Choroid plexus epithelial cell (primary cell): Measurements from ENCODE around the gene ARHGEF4.

Source experiments
- DNase-seq: peaks from one replicate; pipeline ENCODE4 v3.0.0-alpha.2; 2010; ENCODE audit warnings: low read depth
- H3K4me3 ChIP-seq: 2 replicates; pipeline ENCODE4 v1.5.1; 2011; ENCODE audit warnings: low read depth, mild to moderate bottlenecking, control low read depth, low read length, moderate library complexity
- CTCF ChIP-seq: conservative IDR thresholded peaks from 2 replicates; pipeline ENCODE4 v1.5.1; 2011; ENCODE audit warnings: low read depth, mild to moderate bottlenecking, control low read depth, inconsistent platforms, low read length, moderate library complexity

ARHGEF4 gene

GRCh38 chr2:130807659-130808385, 28.9 kb upstream of the ARHGEF4 start:
- no peak overlapping the region for H3K4me3 ChIP-seq
- TF ChIP-seq CTCF, result no peak
- no peak for DNase-seq

GRCh38 chr2:130808482-130809268, 28.0 kb upstream of the ARHGEF4 start:
- TF ChIP-seq CTCF, result no peak
- H3K4me3 ChIP-seq, result no peak overlapping the region
- DNase-seq, result no peak

- no peak for TF ChIP-seq CTCF
- no peak overlapping the region for H3K4me3 ChIP-seq
- no peak for DNase-seq
These were observed 26.2 kb upstream of the ARHGEF4 start for GRCh38 chr2:130810490-130810889.

GRCh38 chr2:130813722-130814121, 23.0 kb upstream of the ARHGEF4 start:
- no peak for DNase-seq
- TF ChIP-seq CTCF, result no peak
- H3K4me3 ChIP-seq, result no peak overlapping the region

- no peak for DNase-seq
- no peak for TF ChIP-seq CTCF
- no peak overlapping the region for H3K4me3 ChIP-seq
These were observed 21.6 kb upstream of the ARHGEF4 start for GRCh38 chr2:130814931-130815680.

- no peak for TF ChIP-seq CTCF
- DNase-seq, result no peak
- H3K4me3 ChIP-seq, result no peak overlapping the region
These were observed 17.9 kb upstream of the ARHGEF4 start for GRCh38 chr2:130818809-130819208.
